ENCODE measurements around the gene AGFG1. TPM values are rescaled to one million over a fixed set of nuclear protein-coding genes. Genes with fewer than 3 reads are reported as not detected.

The AGFG1 gene
- polyA plus RNA-seq, 1 experiment: 92.2 TPM

DNA sequence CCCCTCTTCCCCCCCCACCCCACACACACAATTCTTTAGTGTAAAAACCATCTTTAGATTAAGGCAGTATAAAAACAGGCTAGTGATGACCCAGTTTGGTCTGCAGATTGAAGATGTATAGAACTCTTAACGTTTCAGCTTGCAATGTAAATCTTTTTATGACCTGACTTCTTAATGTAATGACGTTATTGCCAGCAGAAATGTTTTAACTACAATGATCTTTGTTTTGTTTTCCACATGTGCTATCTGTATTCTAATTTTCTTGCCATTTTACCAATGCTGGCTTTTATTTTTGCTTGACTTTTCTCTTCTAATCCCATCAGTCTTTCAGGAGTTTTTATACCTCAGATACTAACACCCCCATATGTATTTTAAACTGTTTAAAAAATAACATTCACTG lies 25.2 kb downstream of the AGFG1 start:
- DNase-seq (ENCODE audit: low read depth): no peak
- ChIA-PET CTCF (no interaction called here), POLR2A (no interaction called here)
- Histone ChIP-seq H3K27me3 (ENCODE audit: control insufficient read depth, insufficient read depth, low read length) (no peaks in the 10 kb centered on the region), H3K36me3 (ENCODE audit: control insufficient read depth, insufficient read depth, low read length) (peaks cover 1% of the 10 kb centered on the region; the same call in 1 of the 2 replicates), H3K4me3 (ENCODE audit: low read depth, low read length) (no peak overlapping the region)
- no peak for TF ChIP-seq CTCF (IDR thresholded peaks at IDR 0.05; ENCODE audit: insufficient read depth, low read depth, low read length)

DNA sequence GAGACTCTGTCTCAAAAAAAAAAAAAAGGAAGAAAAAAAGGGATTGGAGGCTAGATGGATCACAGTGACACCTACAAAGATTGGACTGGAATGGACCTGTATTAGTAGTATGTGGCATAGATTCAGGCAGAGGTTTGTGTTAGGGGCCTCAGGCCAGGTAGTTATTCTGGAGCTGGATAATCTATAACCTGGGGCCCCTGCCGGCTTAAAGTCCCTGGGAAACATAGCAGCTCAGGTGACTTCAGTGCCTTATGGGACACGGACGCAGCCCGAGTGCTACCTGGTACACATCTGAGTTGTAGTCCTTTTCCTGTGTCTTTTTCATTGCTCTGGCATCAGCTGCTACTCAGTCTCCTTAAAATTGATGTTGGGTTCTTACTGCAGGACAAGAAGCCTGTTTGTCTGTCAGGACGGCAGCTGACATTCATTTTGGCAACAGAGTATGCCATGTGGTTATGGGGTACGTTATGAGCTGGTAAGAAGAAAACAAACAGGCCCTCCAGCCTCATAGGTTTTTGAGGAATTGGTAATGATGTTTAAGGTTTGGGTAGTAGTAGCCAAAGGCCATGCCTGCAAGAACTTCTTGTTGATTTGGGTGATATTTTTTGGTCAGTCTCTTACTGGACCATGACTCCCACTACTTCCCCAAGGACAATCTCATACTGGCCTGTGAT lies 27.8 kb downstream of the AGFG1 start:
- no peak for TF ChIP-seq CTCF (IDR thresholded peaks at IDR 0.05; ENCODE audit: insufficient read depth, low read depth, low read length)
- Histone ChIP-seq H3K4me3 (ENCODE audit: low read depth, low read length) (no peak overlapping the region), H3K27me3 (ENCODE audit: control insufficient read depth, insufficient read depth, low read length) (no peaks in the 10 kb centered on the region), H3K36me3 (ENCODE audit: control insufficient read depth, insufficient read depth, low read length) (peaks cover 1% of the 10 kb centered on the region; the same call in 1 of the 2 replicates)
- CTCF ChIA-PET: interaction anchor here (0.8 to 1.0 kb wide), 2 partner anchors 9 to 26 kb away, joined by 3 read pairs; no protein-coding TSS in a partner anchor
- POLR2A ChIA-PET: no interaction called here
- DNase-seq (ENCODE audit: low read depth): no peak

DNA sequence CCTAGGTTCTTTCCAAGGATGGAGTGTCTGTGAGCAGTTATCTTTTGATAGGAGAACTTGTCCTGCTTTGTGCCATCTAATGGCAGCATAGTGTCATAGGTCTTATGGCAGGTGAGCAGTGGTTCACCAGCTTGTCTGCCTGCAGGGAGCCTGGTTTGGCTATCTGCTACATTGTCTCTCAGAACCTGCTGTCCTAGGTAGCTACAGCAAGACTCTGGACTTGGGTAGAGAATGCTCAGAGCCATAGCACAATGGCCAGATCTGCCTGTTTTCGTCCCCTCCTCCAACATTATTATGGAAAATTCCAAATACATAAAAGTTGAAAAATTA lies 28.3 kb downstream of the AGFG1 start:
- Histone ChIP-seq H3K36me3 (ENCODE audit: control insufficient read depth, insufficient read depth, low read length) (peaks cover 1% of the 10 kb centered on the region; the same call in 1 of the 2 replicates), H3K4me3 (ENCODE audit: low read depth, low read length) (no peak overlapping the region), H3K27me3 (ENCODE audit: control insufficient read depth, insufficient read depth, low read length) (no peaks in the 10 kb centered on the region)
- CTCF ChIA-PET: interaction anchor here (1.0 kb wide), 1 partner anchor 26 kb away, joined by 3 read pairs; no protein-coding TSS in a partner anchor
- no peak for DNase-seq (ENCODE audit: low read depth)
- POLR2A ChIA-PET: no interaction called here
- TF ChIP-seq CTCF (IDR thresholded peaks at IDR 0.05; ENCODE audit: insufficient read depth, low read depth, low read length): no peak

DNA sequence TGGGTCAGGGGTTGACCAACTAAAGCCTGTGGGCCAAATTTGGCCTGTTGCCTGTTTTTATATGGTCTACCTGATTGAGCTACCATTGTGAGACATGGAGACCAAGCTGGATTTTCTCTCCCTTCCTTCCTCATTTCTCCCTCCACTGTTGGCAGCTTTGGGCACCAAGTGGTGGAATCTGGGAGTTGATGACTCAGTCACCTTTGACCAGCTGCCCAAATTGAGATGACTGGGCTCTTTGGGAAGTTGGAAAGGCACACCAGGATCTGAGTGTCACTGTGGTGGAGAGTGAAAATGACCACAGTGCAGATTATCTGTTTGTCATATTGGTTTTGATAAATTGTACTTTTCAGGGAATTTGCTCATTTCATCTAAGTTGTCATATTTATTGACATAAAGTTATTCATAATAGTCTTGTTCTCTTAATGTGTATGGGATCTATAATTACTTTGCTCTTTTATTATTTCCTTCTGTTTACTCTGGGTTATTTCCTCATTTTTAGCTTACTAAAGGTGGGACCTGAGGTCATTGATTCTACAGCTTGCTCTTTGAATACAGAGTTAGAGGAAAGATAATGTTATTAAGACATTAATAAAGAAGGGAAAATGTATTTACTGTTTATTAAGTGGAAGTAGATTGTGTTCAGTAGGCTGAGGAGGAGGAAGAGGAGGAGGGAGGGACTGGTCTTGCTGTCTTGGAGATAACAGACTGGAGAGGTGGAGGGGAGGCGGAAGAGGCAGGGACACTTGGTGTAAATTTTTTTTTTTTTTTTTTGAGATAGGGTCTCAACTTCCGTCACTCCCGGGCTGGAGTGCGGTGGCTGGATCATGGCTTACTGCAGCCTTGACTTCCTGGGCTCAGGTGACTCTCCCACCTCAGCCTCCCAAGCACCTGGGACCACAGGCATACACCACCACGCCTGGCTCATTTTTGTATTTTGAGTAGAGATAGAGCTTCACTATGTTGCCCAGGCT lies 31.8 kb downstream of the AGFG1 start:
- peaks cover 1% of the 10 kb centered on the region; the same call in 1 of the 2 replicates for H3K36me3 ChIP-seq (ENCODE audit: control insufficient read depth, insufficient read depth, low read length)
- H3K4me3 ChIP-seq (ENCODE audit: low read depth, low read length): no peak overlapping the region
- no peak for DNase-seq (ENCODE audit: low read depth)
- TF ChIP-seq CTCF (IDR thresholded peaks at IDR 0.05; ENCODE audit: insufficient read depth, low read depth, low read length): no peak
- ChIA-PET CTCF (no interaction called here), POLR2A (no interaction called here)
- no peaks in the 10 kb centered on the region for H3K27me3 ChIP-seq (ENCODE audit: control insufficient read depth, insufficient read depth, low read length)

DNA sequence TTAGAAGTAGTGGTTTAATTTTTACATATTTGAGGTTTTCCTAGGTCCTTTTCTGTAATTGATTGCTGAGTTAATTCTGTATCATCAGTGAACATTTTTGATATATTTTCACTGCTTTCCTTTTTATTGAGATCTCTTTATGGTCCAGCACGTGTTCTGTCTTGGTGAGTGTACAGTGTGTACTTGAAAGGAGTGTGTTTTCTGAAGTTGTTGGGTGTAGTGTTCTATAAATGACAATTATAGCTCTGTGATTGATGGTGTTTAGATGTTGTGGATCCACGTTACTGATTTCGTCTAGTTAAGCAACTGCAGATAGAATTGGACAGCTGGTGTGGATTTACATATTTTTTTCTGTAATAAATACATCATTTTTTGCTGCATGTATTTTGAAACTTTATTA lies 32.7 kb downstream of the AGFG1 start:
- no peaks in the 10 kb centered on the region; the same call in 1 of the 2 replicates for H3K36me3 ChIP-seq (ENCODE audit: control insufficient read depth, insufficient read depth, low read length)
- CTCF ChIA-PET: no interaction called here
- POLR2A ChIA-PET: interaction anchor here (0.6 kb wide), 1 partner anchor 1769 kb away, joined by 3 read pairs; no protein-coding TSS in a partner anchor
- no peak overlapping the region for H3K4me3 ChIP-seq (ENCODE audit: low read depth, low read length)
- TF ChIP-seq CTCF (IDR thresholded peaks at IDR 0.05; ENCODE audit: insufficient read depth, low read depth, low read length): no peak
- DNase-seq (ENCODE audit: low read depth): no peak
- no peaks in the 10 kb centered on the region for H3K27me3 ChIP-seq (ENCODE audit: control insufficient read depth, insufficient read depth, low read length)
